H1 (cell line): ENCODE results near the gene AGPAT3. TPM values are rescaled to one million over a fixed set of nuclear protein-coding genes. Genes with fewer than 3 reads are reported as not detected.

Experiments used
- ASH2L ChIP-seq: fragments of 200-600, 300-600 bp; sonication (generic); IDR thresholded peaks from one replicate; pipeline ENCODE4 v1.7.1; 2017; ENCODE audit warnings: low read length
- CEBPB ChIP-seq: IDR thresholded peaks from 2 replicates; pipeline ENCODE4 v1.6.1; 2012; ENCODE audit warnings: low read depth, low read length
- NANOG ChIP-seq: IDR thresholded peaks from 2 replicates; pipeline ENCODE4 v1.6.1; 2011; ENCODE audit warnings: low read length, low read depth, mild to moderate bottlenecking, inconsistent platforms; ENCODE audit not compliant: insufficient read depth, poor library complexity, severe bottlenecking
- SAP30 ChIP-seq: fragments of 300-600 bp; sonication (generic); IDR thresholded peaks from 2 replicates; pipeline ENCODE4 v1.7.1; 2012; ENCODE audit warnings: low read length, moderate library complexity, mild to moderate bottlenecking, inconsistent platforms; ENCODE audit not compliant: insufficient read depth, insufficient replicate concordance
- SRF ChIP-seq: IDR thresholded peaks from 2 replicates; pipeline ENCODE4 v1.6.1; 2011; ENCODE audit warnings: mild to moderate bottlenecking, low read depth, low read length, moderate library complexity
- TAF1 ChIP-seq: IDR thresholded peaks from 2 replicates; pipeline ENCODE4 v1.6.1; 2011; ENCODE audit warnings: mild to moderate bottlenecking, low read depth, low read length
- polyA plus RNA-seq, 7 experiments: library from polyadenylated mRNA; depleted of rRNA in 3 of 7; stranded (reverse) in 5 of 7; unstranded in 2 of 7; fragments of >200 nt in 5 of 7; fragments of 200-250 nt in 2 of 7; gene quantifications; 1 replicate in 5 of 7; 2 replicates in 1 of 7; 4 replicates in 1 of 7; pipeline versions ENCODE4 v1.2.1 to v1.2.3, GENCODE V29; 2011 to 2013; ENCODE audit warnings: missing spikeins in 2 of 7, mixed read lengths in 2 of 7
- total RNA-seq: library from RNA; stranded (reverse); fragmentation: NEBNext Ultra II Directional; extraction: Animal tissue kit (Norgen Biotek cat#: 25700); gene quantifications from 2 replicates; pipeline ENCODE4 v1.2.1, GENCODE V29; 2021
- TF ChIP-seq, protein P1 (sequence below): fragments of 300-600 bp; sonication (generic); IDR thresholded peaks from 2 replicates; pipeline ENCODE4 v1.7.1; 2012; ENCODE audit warnings: low read length, moderate library complexity, mild to moderate bottlenecking, inconsistent platforms; ENCODE audit not compliant: insufficient replicate concordance
- TF ChIP-seq, protein P2 (sequence below): IDR thresholded peaks from 2 replicates; pipeline ENCODE4 v1.6.1; 2012; ENCODE audit warnings: inconsistent platforms

Gene AGPAT3
- total and polyA plus RNA-seq, 2 of the 8 experiments (the other 6 are each of a cell fraction or from before 2014, with no cell fraction given) = 5.8 to 7.3 TPM

DNA sequence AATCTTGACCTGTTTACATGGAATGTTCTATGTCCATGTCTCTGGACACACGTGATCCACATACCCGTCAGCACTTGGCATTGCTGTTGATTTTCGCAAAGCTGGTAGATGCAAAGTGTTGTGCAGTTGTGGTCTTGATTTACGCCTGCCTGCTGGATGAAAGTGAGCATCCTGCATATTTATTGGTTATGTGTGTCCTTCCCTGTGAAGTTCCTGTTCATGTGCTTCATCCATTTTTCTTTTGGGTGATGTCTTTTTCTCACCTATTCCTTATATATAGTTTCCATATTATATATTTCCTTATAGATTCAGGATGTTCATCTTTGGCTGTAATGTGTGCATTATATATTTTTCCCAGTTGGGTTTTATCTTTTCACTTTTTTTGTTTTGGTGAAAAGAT lies 6.5 kb downstream of the AGPAT3 start (continued):
- TF ChIP-seq, protein P1, sequence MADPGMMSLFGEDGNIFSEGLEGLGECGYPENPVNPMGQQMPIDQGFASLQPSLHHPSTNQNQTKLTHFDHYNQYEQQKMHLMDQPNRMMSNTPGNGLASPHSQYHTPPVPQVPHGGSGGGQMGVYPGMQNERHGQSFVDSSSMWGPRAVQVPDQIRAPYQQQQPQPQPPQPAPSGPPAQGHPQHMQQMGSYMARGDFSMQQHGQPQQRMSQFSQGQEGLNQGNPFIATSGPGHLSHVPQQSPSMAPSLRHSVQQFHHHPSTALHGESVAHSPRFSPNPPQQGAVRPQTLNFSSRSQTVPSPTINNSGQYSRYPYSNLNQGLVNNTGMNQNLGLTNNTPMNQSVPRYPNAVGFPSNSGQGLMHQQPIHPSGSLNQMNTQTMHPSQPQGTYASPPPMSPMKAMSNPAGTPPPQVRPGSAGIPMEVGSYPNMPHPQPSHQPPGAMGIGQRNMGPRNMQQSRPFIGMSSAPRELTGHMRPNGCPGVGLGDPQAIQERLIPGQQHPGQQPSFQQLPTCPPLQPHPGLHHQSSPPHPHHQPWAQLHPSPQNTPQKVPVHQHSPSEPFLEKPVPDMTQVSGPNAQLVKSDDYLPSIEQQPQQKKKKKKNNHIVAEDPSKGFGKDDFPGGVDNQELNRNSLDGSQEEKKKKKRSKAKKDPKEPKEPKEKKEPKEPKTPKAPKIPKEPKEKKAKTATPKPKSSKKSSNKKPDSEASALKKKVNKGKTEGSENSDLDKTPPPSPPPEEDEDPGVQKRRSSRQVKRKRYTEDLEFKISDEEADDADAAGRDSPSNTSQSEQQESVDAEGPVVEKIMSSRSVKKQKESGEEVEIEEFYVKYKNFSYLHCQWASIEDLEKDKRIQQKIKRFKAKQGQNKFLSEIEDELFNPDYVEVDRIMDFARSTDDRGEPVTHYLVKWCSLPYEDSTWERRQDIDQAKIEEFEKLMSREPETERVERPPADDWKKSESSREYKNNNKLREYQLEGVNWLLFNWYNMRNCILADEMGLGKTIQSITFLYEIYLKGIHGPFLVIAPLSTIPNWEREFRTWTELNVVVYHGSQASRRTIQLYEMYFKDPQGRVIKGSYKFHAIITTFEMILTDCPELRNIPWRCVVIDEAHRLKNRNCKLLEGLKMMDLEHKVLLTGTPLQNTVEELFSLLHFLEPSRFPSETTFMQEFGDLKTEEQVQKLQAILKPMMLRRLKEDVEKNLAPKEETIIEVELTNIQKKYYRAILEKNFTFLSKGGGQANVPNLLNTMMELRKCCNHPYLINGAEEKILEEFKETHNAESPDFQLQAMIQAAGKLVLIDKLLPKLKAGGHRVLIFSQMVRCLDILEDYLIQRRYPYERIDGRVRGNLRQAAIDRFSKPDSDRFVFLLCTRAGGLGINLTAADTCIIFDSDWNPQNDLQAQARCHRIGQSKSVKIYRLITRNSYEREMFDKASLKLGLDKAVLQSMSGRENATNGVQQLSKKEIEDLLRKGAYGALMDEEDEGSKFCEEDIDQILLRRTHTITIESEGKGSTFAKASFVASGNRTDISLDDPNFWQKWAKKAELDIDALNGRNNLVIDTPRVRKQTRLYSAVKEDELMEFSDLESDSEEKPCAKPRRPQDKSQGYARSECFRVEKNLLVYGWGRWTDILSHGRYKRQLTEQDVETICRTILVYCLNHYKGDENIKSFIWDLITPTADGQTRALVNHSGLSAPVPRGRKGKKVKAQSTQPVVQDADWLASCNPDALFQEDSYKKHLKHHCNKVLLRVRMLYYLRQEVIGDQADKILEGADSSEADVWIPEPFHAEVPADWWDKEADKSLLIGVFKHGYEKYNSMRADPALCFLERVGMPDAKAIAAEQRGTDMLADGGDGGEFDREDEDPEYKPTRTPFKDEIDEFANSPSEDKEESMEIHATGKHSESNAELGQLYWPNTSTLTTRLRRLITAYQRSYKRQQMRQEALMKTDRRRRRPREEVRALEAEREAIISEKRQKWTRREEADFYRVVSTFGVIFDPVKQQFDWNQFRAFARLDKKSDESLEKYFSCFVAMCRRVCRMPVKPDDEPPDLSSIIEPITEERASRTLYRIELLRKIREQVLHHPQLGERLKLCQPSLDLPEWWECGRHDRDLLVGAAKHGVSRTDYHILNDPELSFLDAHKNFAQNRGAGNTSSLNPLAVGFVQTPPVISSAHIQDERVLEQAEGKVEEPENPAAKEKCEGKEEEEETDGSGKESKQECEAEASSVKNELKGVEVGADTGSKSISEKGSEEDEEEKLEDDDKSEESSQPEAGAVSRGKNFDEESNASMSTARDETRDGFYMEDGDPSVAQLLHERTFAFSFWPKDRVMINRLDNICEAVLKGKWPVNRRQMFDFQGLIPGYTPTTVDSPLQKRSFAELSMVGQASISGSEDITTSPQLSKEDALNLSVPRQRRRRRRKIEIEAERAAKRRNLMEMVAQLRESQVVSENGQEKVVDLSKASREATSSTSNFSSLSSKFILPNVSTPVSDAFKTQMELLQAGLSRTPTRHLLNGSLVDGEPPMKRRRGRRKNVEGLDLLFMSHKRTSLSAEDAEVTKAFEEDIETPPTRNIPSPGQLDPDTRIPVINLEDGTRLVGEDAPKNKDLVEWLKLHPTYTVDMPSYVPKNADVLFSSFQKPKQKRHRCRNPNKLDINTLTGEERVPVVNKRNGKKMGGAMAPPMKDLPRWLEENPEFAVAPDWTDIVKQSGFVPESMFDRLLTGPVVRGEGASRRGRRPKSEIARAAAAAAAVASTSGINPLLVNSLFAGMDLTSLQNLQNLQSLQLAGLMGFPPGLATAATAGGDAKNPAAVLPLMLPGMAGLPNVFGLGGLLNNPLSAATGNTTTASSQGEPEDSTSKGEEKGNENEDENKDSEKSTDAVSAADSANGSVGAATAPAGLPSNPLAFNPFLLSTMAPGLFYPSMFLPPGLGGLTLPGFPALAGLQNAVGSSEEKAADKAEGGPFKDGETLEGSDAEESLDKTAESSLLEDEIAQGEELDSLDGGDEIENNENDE = no peak
- TF ChIP-seq, protein P2, sequence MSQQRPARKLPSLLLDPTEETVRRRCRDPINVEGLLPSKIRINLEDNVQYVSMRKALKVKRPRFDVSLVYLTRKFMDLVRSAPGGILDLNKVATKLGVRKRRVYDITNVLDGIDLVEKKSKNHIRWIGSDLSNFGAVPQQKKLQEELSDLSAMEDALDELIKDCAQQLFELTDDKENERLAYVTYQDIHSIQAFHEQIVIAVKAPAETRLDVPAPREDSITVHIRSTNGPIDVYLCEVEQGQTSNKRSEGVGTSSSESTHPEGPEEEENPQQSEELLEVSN = no peak
- TF ChIP-seq SRF (no peak), TAF1 (no peak), ASH2L (no peak), NANOG (no peak), CEBPB (no peak), SAP30 (no peak)
